Keratinocyte (primary cell): Measurements from ENCODE around the gene ISM2.

Experiments
- EZH2 ChIP-seq: IDR thresholded peaks from one replicate; pipeline ENCODE4 v1.6.1; 2012; ENCODE audit warnings: inconsistent platforms, mild to moderate bottlenecking, low read length, moderate library complexity
- TF ChIP-seq, protein P1 (sequence below), 3 experiments: IDR thresholded peaks in 1 of 3; conservative IDR thresholded peaks in 1 of 3; optimal IDR thresholded peaks in 1 of 3; 2 replicates in 2 of 3; 3 replicates in 1 of 3; pipeline versions ENCODE3 to v1.5.1; 2011; ENCODE audit warnings: low read length in 3 of 3, mild to moderate bottlenecking in 3 of 3, moderate library complexity in 2 of 3, control low read depth in 1 of 3, inconsistent platforms in 1 of 3; ENCODE audit not compliant: insufficient read depth in 2 of 3; ENCODE audit errors: extremely low read depth in 1 of 3

DNA sequence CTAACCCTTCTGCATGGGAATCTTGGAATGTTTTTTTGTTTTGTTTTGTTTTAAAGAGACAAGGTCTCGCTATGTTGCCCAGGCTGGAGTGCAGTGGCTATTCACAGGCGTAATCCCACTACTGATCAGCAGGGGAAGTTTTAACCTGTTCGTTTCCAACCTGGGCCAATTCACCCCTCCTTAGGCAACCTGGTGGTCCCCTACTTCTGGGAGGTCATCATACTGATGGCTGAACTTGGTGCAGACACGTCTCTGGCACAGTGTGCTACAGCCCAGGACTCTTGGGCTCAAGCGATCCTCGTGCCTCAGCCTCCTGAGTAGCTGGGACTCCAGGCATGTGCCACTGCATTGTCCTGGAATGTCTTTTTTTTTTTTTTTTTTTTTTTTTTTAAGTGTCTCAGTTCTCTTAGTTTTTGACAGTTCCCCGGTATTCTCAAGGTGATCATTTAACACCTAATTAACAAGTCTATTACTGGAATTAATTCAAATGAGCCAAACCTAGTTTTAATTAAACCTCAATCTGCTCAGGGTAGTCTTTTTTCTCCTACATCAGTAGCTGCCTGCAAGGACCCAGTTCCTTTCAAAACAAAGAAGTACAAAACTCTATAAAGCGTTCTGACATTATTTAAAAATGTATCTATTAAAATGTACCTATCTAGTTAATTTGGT lies 49.0 kb upstream of the ISM2 start:
- TF ChIP-seq, protein P1, sequence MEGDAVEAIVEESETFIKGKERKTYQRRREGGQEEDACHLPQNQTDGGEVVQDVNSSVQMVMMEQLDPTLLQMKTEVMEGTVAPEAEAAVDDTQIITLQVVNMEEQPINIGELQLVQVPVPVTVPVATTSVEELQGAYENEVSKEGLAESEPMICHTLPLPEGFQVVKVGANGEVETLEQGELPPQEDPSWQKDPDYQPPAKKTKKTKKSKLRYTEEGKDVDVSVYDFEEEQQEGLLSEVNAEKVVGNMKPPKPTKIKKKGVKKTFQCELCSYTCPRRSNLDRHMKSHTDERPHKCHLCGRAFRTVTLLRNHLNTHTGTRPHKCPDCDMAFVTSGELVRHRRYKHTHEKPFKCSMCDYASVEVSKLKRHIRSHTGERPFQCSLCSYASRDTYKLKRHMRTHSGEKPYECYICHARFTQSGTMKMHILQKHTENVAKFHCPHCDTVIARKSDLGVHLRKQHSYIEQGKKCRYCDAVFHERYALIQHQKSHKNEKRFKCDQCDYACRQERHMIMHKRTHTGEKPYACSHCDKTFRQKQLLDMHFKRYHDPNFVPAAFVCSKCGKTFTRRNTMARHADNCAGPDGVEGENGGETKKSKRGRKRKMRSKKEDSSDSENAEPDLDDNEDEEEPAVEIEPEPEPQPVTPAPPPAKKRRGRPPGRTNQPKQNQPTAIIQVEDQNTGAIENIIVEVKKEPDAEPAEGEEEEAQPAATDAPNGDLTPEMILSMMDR (optimal IDR thresholded peaks at IDR 0.05 in 1 of 3, IDR thresholded peaks at IDR 0.05 in 1 of 3, conservative IDR thresholded peaks at IDR 0.05 in 1 of 3; ENCODE audit: extremely low read depth in 1 of 3, insufficient read depth in 2 of 3, low read length in 3 of 3) = peak in 2 of 3 experiments; percentile 7 to 13
- no peak for TF ChIP-seq EZH2
